ENCODE results near the gene LRIG1. TPM values are rescaled to one million over a fixed set of nuclear protein-coding genes. Genes with fewer than 3 reads are reported as not detected.

The LRIG1 gene
- total and polyA plus RNA-seq, 2 donors from 2014 or later, result 8.2 to 20.6 TPM

DNA sequence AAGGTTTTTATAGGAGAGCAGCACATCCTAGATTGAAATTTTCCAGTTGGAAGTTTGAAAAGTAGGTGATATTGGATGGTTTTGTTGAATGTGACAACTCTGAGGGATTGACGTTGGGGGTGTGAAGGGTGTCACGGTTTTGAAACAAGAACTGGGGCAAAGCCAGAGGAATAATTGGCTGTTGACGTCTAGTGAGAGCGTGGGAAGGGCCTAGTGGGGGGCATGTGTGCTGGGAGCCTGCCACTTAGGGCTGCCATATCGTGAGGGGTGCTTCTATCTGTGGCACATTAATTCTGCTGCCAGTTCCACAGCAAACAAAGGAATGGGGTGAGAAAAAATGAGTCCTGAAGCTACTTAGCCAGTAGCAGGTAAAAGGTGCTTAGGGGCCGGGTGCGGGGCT lies 129.4 kb downstream of the LRIG1 start:
- DNase-seq (no peak), FAIRE-seq (no peak)
- TF ChIP-seq, protein P1, sequence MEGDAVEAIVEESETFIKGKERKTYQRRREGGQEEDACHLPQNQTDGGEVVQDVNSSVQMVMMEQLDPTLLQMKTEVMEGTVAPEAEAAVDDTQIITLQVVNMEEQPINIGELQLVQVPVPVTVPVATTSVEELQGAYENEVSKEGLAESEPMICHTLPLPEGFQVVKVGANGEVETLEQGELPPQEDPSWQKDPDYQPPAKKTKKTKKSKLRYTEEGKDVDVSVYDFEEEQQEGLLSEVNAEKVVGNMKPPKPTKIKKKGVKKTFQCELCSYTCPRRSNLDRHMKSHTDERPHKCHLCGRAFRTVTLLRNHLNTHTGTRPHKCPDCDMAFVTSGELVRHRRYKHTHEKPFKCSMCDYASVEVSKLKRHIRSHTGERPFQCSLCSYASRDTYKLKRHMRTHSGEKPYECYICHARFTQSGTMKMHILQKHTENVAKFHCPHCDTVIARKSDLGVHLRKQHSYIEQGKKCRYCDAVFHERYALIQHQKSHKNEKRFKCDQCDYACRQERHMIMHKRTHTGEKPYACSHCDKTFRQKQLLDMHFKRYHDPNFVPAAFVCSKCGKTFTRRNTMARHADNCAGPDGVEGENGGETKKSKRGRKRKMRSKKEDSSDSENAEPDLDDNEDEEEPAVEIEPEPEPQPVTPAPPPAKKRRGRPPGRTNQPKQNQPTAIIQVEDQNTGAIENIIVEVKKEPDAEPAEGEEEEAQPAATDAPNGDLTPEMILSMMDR (IDR thresholded peaks at IDR 0.05; ENCODE audit: borderline replicate concordance, extremely low read depth, insufficient read depth), result no peak
- no peak overlapping the region for H3K9ac ChIP-seq (ENCODE audit: low read length in 3 of 3)
- H3K27me3 ChIP-seq (ENCODE audit: control insufficient read depth, insufficient read depth, low read length), result no peaks in the 10 kb centered on the region
- no peaks in the 10 kb centered on the region for H3K9me3 ChIP-seq (ENCODE audit: control insufficient read depth in 2 of 3, insufficient read depth in 1 of 3, low read length in 3 of 3)
- peaks cover 0 to 3% (median 0%) of the 10 kb centered on the region in 3 donors for H3K36me3 ChIP-seq (ENCODE audit: control insufficient read depth in 2 of 3, insufficient read depth in 3 of 3, low read length in 3 of 3)
- no peak overlapping the region for H3K27ac ChIP-seq (ENCODE audit: low read depth in 2 of 2, low read length in 2 of 2)
- H3K4me1 ChIP-seq (ENCODE audit: control insufficient read depth in 2 of 3, insufficient read depth in 2 of 3, low read depth in 1 of 3, low read length in 3 of 3), result no peaks in the 10 kb centered on the region
- intact Hi-C loops (cut with DNase I), result no loop called here
- H3K4me3 ChIP-seq (ENCODE audit: low read length in 3 of 3), result no peak overlapping the region

DNA sequence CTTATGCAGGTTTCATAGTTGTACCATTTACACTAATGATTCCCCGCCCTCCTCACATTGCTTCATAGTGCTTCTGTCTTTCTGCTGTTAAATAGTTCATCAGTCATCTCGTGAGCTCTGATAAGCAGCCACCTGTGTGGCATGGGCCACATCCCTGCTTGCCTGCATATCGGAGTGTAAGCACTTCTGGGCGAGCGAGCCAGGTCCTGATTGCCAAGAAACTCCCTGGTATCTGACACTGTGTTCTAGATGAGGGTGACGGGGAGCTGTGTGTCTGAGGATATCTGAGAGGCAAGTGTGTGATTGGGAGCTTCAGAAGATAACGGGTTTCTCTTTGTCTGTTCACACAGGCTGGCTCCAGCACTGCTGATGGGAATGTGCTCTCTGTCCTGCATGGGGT lies 130.6 kb downstream of the LRIG1 start:
- H3K36me3 ChIP-seq (ENCODE audit: control insufficient read depth in 2 of 3, insufficient read depth in 3 of 3, low read length in 3 of 3), result peaks cover 0 to 3% (median 0%) of the 10 kb centered on the region in 3 donors
- H3K27me3 ChIP-seq (ENCODE audit: control insufficient read depth, insufficient read depth, low read length), result no peaks in the 10 kb centered on the region
- H3K9me3 ChIP-seq (ENCODE audit: control insufficient read depth in 2 of 3, insufficient read depth in 1 of 3, low read length in 3 of 3), result no peaks in the 10 kb centered on the region
- no peak overlapping the region for H3K9ac ChIP-seq (ENCODE audit: low read length in 3 of 3)
- intact Hi-C loops (cut with DNase I), result no loop called here
- H3K27ac ChIP-seq (ENCODE audit: low read depth in 2 of 2, low read length in 2 of 2), result no peak overlapping the region
- no peak for FAIRE-seq
- H3K4me3 ChIP-seq (ENCODE audit: low read length in 3 of 3), result no peak overlapping the region
- DNase-seq, result no peak
- TF ChIP-seq, protein P1 (IDR thresholded peaks at IDR 0.05; ENCODE audit: borderline replicate concordance, extremely low read depth, insufficient read depth), result no peak
- no peaks in the 10 kb centered on the region for H3K4me1 ChIP-seq (ENCODE audit: control insufficient read depth in 2 of 3, insufficient read depth in 2 of 3, low read depth in 1 of 3, low read length in 3 of 3)

DNA sequence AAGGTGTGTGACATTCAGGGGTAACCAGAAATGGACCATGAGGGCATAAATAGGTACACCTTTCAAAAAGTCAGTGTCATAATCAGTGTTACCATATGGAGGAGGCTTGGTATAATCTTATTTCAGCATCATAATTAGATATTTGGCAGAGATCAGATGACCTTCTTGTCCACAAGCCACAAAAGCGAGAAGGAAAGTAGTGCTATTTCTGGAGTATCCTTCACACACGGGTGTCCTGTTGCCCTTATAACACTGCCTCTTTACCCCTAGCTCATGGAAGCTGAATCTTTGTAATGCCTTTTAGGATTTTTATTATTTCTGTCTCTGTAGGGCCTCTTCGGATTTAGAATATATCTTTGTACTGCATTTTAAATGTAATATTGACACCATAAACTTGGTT lies 132.8 kb downstream of the LRIG1 start:
- Histone ChIP-seq H3K27ac (ENCODE audit: low read depth in 2 of 2, low read length in 2 of 2) (no peak overlapping the region), H3K36me3 (ENCODE audit: control insufficient read depth in 2 of 3, insufficient read depth in 3 of 3, low read length in 3 of 3) (peaks cover 0 to 3% (median 0%) of the 10 kb centered on the region in 3 donors), H3K27me3 (ENCODE audit: control insufficient read depth, insufficient read depth, low read length) (no peaks in the 10 kb centered on the region), H3K9me3 (ENCODE audit: control insufficient read depth in 2 of 3, insufficient read depth in 1 of 3, low read length in 3 of 3) (no peaks in the 10 kb centered on the region), H3K4me1 (ENCODE audit: control insufficient read depth in 2 of 3, insufficient read depth in 2 of 3, low read depth in 1 of 3, low read length in 3 of 3) (no peaks in the 10 kb centered on the region), H3K4me3 (ENCODE audit: low read length in 3 of 3) (no peak overlapping the region), H3K9ac (ENCODE audit: low read length in 3 of 3) (no peak overlapping the region)
- no peak for DNase-seq
- TF ChIP-seq, protein P1 (IDR thresholded peaks at IDR 0.05; ENCODE audit: borderline replicate concordance, extremely low read depth, insufficient read depth), result no peak
- no peak for FAIRE-seq
- intact Hi-C loops (cut with DNase I), result no loop called here

DNA sequence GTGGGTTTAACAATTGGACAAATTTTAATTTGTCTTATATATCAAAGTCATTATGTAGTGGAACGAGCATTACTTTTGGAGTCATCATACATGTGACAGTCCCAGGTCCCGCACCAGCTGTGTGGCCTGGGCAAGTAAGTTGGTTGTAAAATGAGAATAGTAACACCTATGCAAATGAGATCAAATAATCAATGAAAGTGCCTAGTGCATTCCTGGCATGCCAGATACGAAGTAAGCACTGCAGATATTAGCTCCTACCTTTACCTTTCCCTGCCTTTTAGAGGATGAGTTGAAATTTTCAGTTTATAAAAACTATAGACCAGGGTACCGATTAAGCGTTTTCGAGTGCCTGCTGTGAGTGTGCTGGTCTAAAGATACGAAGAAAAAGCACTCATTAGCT lies 134.1 kb downstream of the LRIG1 start:
- H3K27ac ChIP-seq (ENCODE audit: low read depth in 2 of 2, low read length in 2 of 2), result no peak overlapping the region
- FAIRE-seq (no peak), DNase-seq (no peak)
- H3K9ac ChIP-seq (ENCODE audit: low read length in 3 of 3), result no peak overlapping the region
- intact Hi-C loops (cut with DNase I), result no loop called here
- no peaks in the 10 kb centered on the region for H3K4me1 ChIP-seq (ENCODE audit: control insufficient read depth in 2 of 3, insufficient read depth in 2 of 3, low read depth in 1 of 3, low read length in 3 of 3)
- peaks cover 0 to 3% (median 0%) of the 10 kb centered on the region in 3 donors for H3K36me3 ChIP-seq (ENCODE audit: control insufficient read depth in 2 of 3, insufficient read depth in 3 of 3, low read length in 3 of 3)
- TF ChIP-seq, protein P1 (IDR thresholded peaks at IDR 0.05; ENCODE audit: borderline replicate concordance, extremely low read depth, insufficient read depth), result no peak
- no peaks in the 10 kb centered on the region for H3K27me3 ChIP-seq (ENCODE audit: control insufficient read depth, insufficient read depth, low read length)
- H3K4me3 ChIP-seq (ENCODE audit: low read length in 3 of 3), result no peak overlapping the region
- H3K9me3 ChIP-seq (ENCODE audit: control insufficient read depth in 2 of 3, insufficient read depth in 1 of 3, low read length in 3 of 3), result no peaks in the 10 kb centered on the region
